CD14-positive monocyte (primary cell): ENCODE results near the gene AFF1. TPM values are rescaled to one million over a fixed set of nuclear protein-coding genes. Genes with fewer than 3 reads are reported as not detected.

Source experiments
- DNase-seq, 3 donors: peaks; one replicate each; pipeline ENCODE4 v3.0.0-alpha.2; 2011 to 2022
- H2AFZ ChIP-seq: 2 replicates; pipeline ENCODE4 v1.6.0; 2012; ENCODE audit warnings: mild to moderate bottlenecking, low read depth, low read length, inconsistent platforms; ENCODE audit not compliant: insufficient read depth, poor library complexity, severe bottlenecking
- H3K27ac ChIP-seq, 2 donors: 1 replicate in 1 of 2; 2 replicates in 1 of 2; pipeline ENCODE4 v1.5.1; 2012 to 2013; ENCODE audit warnings: low read length in 2 of 2, control low read depth in 1 of 2, inconsistent platforms in 1 of 2, low read depth in 1 of 2, mild to moderate bottlenecking in 1 of 2
- H3K27me3 ChIP-seq, 2 donors: one replicate each; pipeline versions ENCODE4 v1.6.0 to v1.6.1; 2011 to 2013; ENCODE audit warnings: low read length in 2 of 2; ENCODE audit not compliant: control insufficient read depth in 2 of 2, insufficient read depth in 2 of 2
- H3K36me3 ChIP-seq, 2 donors: replicated peaks in 1 of 2; 1 replicate in 1 of 2; 2 replicates in 1 of 2; pipeline versions ENCODE4 v1.5.1 to v1.6.1; 2012 to 2013; ENCODE audit warnings: low read length in 2 of 2, control low read depth in 1 of 2, inconsistent platforms in 1 of 2, mild to moderate bottlenecking in 1 of 2; ENCODE audit not compliant: insufficient read depth in 2 of 2, control insufficient read depth in 1 of 2
- H3K4me1 ChIP-seq, 2 donors: 1 replicate in 1 of 2; 2 replicates in 1 of 2; pipeline versions ENCODE4 v1.5.1 to v1.6.1; 2012 to 2013; ENCODE audit warnings: low read length in 2 of 2, control low read depth in 1 of 2, inconsistent platforms in 1 of 2, mild to moderate bottlenecking in 1 of 2, moderate library complexity in 1 of 2; ENCODE audit not compliant: insufficient read depth in 2 of 2, control insufficient read depth in 1 of 2
- H3K4me2 ChIP-seq: replicated peaks from 2 replicates; pipeline ENCODE3; 2012; ENCODE audit warnings: low read length, moderate library complexity, mild to moderate bottlenecking; ENCODE audit not compliant: poor library complexity, severe bottlenecking; ENCODE audit errors: extremely low read depth
- H3K4me3 ChIP-seq, 3 experiments: fragments of 200-600 bp in 1 of 3; sonication (generic) in 1 of 3; replicated peaks in 1 of 3; 1 replicate in 2 of 3; 2 replicates in 1 of 3; pipeline ENCODE4 v1.5.1; 2011 to 2013; ENCODE audit warnings: low read length in 3 of 3, mild to moderate bottlenecking in 3 of 3, control low read depth in 2 of 3, low read depth in 2 of 3, inconsistent platforms in 1 of 3, moderate library complexity in 1 of 3
- H3K79me2 ChIP-seq: 2 replicates; pipeline ENCODE4 v1.6.0; 2012; ENCODE audit warnings: mild to moderate bottlenecking, control low read depth, inconsistent platforms, low read length, moderate library complexity; ENCODE audit not compliant: insufficient read depth
- H3K9ac ChIP-seq: 2 replicates; pipeline ENCODE4 v1.6.0; 2017; ENCODE audit warnings: low read length, mild to moderate bottlenecking; ENCODE audit not compliant: insufficient read depth, poor library complexity, severe bottlenecking
- H3K9me3 ChIP-seq, 2 donors: replicated peaks in 1 of 2; 1 replicate in 1 of 2; 2 replicates in 1 of 2; pipeline versions ENCODE4 v1.5.1 to v1.6.1; 2012 to 2013; ENCODE audit warnings: low read length in 2 of 2, control low read depth in 1 of 2; ENCODE audit not compliant: control insufficient read depth in 1 of 2, insufficient read depth in 1 of 2
- H4K20me1 ChIP-seq: 2 replicates; pipeline ENCODE4 v1.6.0; 2012; ENCODE audit warnings: mild to moderate bottlenecking, low read length, control low read depth, moderate library complexity; ENCODE audit not compliant: insufficient read depth
- H3K27ac Mint-ChIP-seq, 7 donors: one replicate each; pipeline ENCODE4 v1.8.0; 2020; ENCODE audit warnings: mild to moderate bottlenecking in 7 of 7, mixed read lengths in 7 of 7, moderate library complexity in 6 of 7, inconsistent platforms in 2 of 7
- H3K27me3 Mint-ChIP-seq, 3 donors: one replicate each; pipeline ENCODE4 v1.8.0; 2021 to 2022; ENCODE audit warnings: low read depth in 3 of 3, mild to moderate bottlenecking in 3 of 3, mixed read lengths in 3 of 3, moderate library complexity in 3 of 3, inconsistent platforms in 1 of 3
- H3K36me3 Mint-ChIP-seq, 2 donors: one replicate each; pipeline ENCODE4 v1.8.0; 2020; ENCODE audit warnings: mixed read lengths in 2 of 2, inconsistent platforms in 1 of 2, mild to moderate bottlenecking in 1 of 2
- H3K4me1 Mint-ChIP-seq: one replicate; pipeline ENCODE4 v1.8.0; 2020; ENCODE audit warnings: mild to moderate bottlenecking, mixed read lengths
- H3K4me3 Mint-ChIP-seq, 2 donors: one replicate each; pipeline ENCODE4 v1.8.0; 2020; ENCODE audit warnings: mild to moderate bottlenecking in 2 of 2, mixed read lengths in 2 of 2, moderate library complexity in 1 of 2
- H3K9me3 Mint-ChIP-seq, 7 donors: one replicate each; pipeline ENCODE4 v1.8.0; 2020 to 2022; ENCODE audit warnings: mixed read lengths in 7 of 7, mild to moderate bottlenecking in 6 of 7, moderate library complexity in 6 of 7, inconsistent platforms in 2 of 7
- CTCF ChIP-seq: fragments of 200-600 bp; IDR thresholded peaks from one replicate; pipeline ENCODE4 v1.8.0; 2022; ENCODE audit warnings: antibody characterized with exemption, mild to moderate bottlenecking
- WGBS: methylation state at CpG from one replicate; pipeline ENCODE4 v1.1.5; 2013; ENCODE audit warnings: missing lambda C conversion rate; ENCODE audit not compliant: insufficient coverage; 5-methylcytosine and 5-hydroxymethylcytosine counted together
- intact Hi-C, 2 donors: fragments of 100-400 bp; cut with micrococcal nuclease; formaldehyde crosslinking; loops; one replicate each; pipeline versions ENCODE4 v1.15.0 to v1.15.1; 2023
- polyA plus RNA-seq, 3 donors: library from polyadenylated mRNA; depleted of rRNA in 1 of 3; unstranded in 2 of 3; stranded (reverse) in 1 of 3; fragments of 300-500 nt in 2 of 3; fragments of >200 nt in 1 of 3; fragmentation: Illumina TruSeq in 2 of 3; gene quantifications; 1 replicate in 2 of 3; 2 replicates in 1 of 3; pipeline ENCODE4 v1.2.3, GENCODE V29; 2012 to 2021

AFF1 gene
- polyA plus RNA-seq, 3 donors, result 7.5 to 20.9 (median 16.3) TPM

- no peak for DNase-seq
- H3K9me3 ChIP-seq, result no peaks in the 10 kb centered on the region
- Mint-ChIP-seq H3K4me3 (no peak overlapping the region), H3K4me1 (peaks cover 46% of the 10 kb centered on the region), H3K27me3 (no peaks in the 10 kb centered on the region), H3K9me3 (no peaks in the 10 kb centered on the region), H3K27ac (peak overlapping the region in 1 of 7 donors; percentile 71), H3K36me3 (peaks cover 0 to 3% of the 10 kb centered on the region in 2 donors)
- peaks cover 48 to 58% of the 10 kb centered on the region in 2 donors for H3K4me1 ChIP-seq
- H4K20me1 ChIP-seq, result peaks cover 64% of the 10 kb centered on the region
- intact Hi-C loops, result loop anchor here in 1 of 2 donors (5.0 kb wide), 1 partner anchor 34 kb away; the partner anchor contains the start of gene AFF1
- no peak overlapping the region for H3K27ac ChIP-seq
- H3K79me2 ChIP-seq, result peaks cover 87% of the 10 kb centered on the region
- no peak overlapping the region for H3K9ac ChIP-seq
- no peak overlapping the region for H3K4me3 ChIP-seq
- no peak overlapping the region for H3K4me2 ChIP-seq
- H2AFZ ChIP-seq, result no peak overlapping the region
- H3K36me3 ChIP-seq, result no peaks in the 10 kb centered on the region
- TF ChIP-seq CTCF, result no peak
- no peaks in the 10 kb centered on the region for H3K27me3 ChIP-seq
These were observed 36.5 kb downstream of the AFF1 start for GRCh38 chr4:86971355-86971683.

GRCh38 chr4:86972997-86973396 is 38.2 kb downstream of the AFF1 start:
- no peak for TF ChIP-seq CTCF
- H3K9me3 Mint-ChIP-seq, result no peaks in the 10 kb centered on the region
- Histone ChIP-seq H3K4me1 (peaks cover 31 to 42% of the 10 kb centered on the region in 2 donors), H3K9ac (no peak overlapping the region), H2AFZ (no peak overlapping the region), H4K20me1 (peaks cover 67% of the 10 kb centered on the region), H3K9me3 (no peaks in the 10 kb centered on the region), H3K79me2 (peaks cover 92% of the 10 kb centered on the region), H3K4me3 (peak overlapping the region in 1 of 3 experiments; percentile 24), H3K36me3 (no peaks in the 10 kb centered on the region), H3K4me2 (peak overlapping the region; percentile 25), H3K27ac (peak overlapping the region; percentile 2 to 64), H3K27me3 (no peaks in the 10 kb centered on the region)
- peaks cover 0 to 6% of the 10 kb centered on the region in 2 donors for H3K36me3 Mint-ChIP-seq
- 17% methylated on average over 2 of the region's 3 CpGs for WGBS
- peak overlapping the region; percentile 3 to 80 (median 59) for H3K27ac Mint-ChIP-seq
- peaks cover 53% of the 10 kb centered on the region for H3K4me1 Mint-ChIP-seq
- DNase-seq, result no peak
- intact Hi-C loops, result loop anchor here in 1 of 2 donors (5.0 kb wide), 1 partner anchor 36 kb away; the partner anchor contains the start of gene AFF1
- no peaks in the 10 kb centered on the region for H3K27me3 Mint-ChIP-seq
- peak overlapping the region in 1 of 2 donors; percentile 51 for H3K4me3 Mint-ChIP-seq
